Measurements from ENCODE around the gene DDX49. TPM values are rescaled to one million over a fixed set of nuclear protein-coding genes. Genes with fewer than 3 reads are reported as not detected.

Gene DDX49
- polyA plus RNA-seq, 4 donors: 32.5 to 51.4 (median 48.6) TPM

- DNase-seq: no peak
- H3K9me3 ChIP-seq (ENCODE audit: control insufficient read depth in 2 of 2, insufficient read depth in 1 of 2, low read depth in 1 of 2, low read length in 1 of 2): no peaks in the 10 kb centered on the region
- 52 to 65% (median 61%) methylated on average over 15 to 18 of the region's 18 CpGs for WGBS, 3 donors
- no peak overlapping the region for H3K4me3 ChIP-seq (ENCODE audit: low read depth in 1 of 3, low read length in 3 of 3)
- no peak overlapping the region for H3K27ac ChIP-seq (ENCODE audit: low read depth in 1 of 3, low read length in 2 of 3)
- H3K27me3 ChIP-seq (ENCODE audit: control insufficient read depth in 3 of 3, insufficient read depth in 3 of 3, low read length in 3 of 3): peaks cover 7 to 26% (median 22%) of the 10 kb centered on the region in 3 donors
- FAIRE-seq: no peak
- H3K36me3 ChIP-seq (ENCODE audit: control insufficient read depth in 3 of 3, insufficient read depth in 2 of 3, low read depth in 1 of 3, low read length in 3 of 3): peaks cover 0 to 1% (median 0%) of the 10 kb centered on the region in 3 donors
- H3K4me1 ChIP-seq (ENCODE audit: control insufficient read depth in 3 of 3, insufficient read depth in 2 of 3, low read depth in 1 of 3, low read length in 2 of 3): peaks cover 0 to 16% (median 2%) of the 10 kb centered on the region in 3 donors
These were observed 25.8 kb upstream of the DDX49 start for GRCh38 chr19:18893587-18894253.

- Histone ChIP-seq H3K4me3 (ENCODE audit: low read depth in 1 of 3, low read length in 3 of 3) (peak overlapping the region in 1 of 3 donors; percentile 43), H3K27me3 (ENCODE audit: control insufficient read depth in 3 of 3, insufficient read depth in 3 of 3, low read length in 3 of 3) (peaks cover 7 to 26% (median 22%) of the 10 kb centered on the region in 3 donors), H3K36me3 (ENCODE audit: control insufficient read depth in 3 of 3, insufficient read depth in 2 of 3, low read depth in 1 of 3, low read length in 3 of 3) (peaks cover 0 to 9% (median 0%) of the 10 kb centered on the region in 3 donors), H3K27ac (ENCODE audit: low read depth in 1 of 3, low read length in 2 of 3) (peak overlapping the region in 1 of 3 donors; percentile 28), H3K9me3 (ENCODE audit: control insufficient read depth in 2 of 2, insufficient read depth in 1 of 2, low read depth in 1 of 2, low read length in 1 of 2) (no peaks in the 10 kb centered on the region), H3K4me1 (ENCODE audit: control insufficient read depth in 3 of 3, insufficient read depth in 2 of 3, low read depth in 1 of 3, low read length in 2 of 3) (peaks cover 2 to 18% (median 2%) of the 10 kb centered on the region in 3 donors)
- DNase-seq (no peak), FAIRE-seq (no peak)
- WGBS, 3 donors: 7 to 15% (median 13%) methylated on average over 24 to 28 of the region's 28 CpGs
These were observed 25.1 kb upstream of the DDX49 start for GRCh38 chr19:18894254-18895037.

- peaks cover 2 to 16% (median 5%) of the 10 kb centered on the region in 3 donors for H3K36me3 ChIP-seq (ENCODE audit: control insufficient read depth in 3 of 3, insufficient read depth in 2 of 3, low read depth in 1 of 3, low read length in 3 of 3)
- 1% methylated on average over 51 to 72 of the region's 72 CpGs for WGBS, 3 donors
- peaks cover 2 to 18% (median 2%) of the 10 kb centered on the region in 3 donors for H3K4me1 ChIP-seq (ENCODE audit: control insufficient read depth in 3 of 3, insufficient read depth in 2 of 3, low read depth in 1 of 3, low read length in 2 of 3)
- FAIRE-seq (no peak), DNase-seq (peak in 1 of 2 donors; percentile 41)
- peaks cover 7 to 26% (median 22%) of the 10 kb centered on the region in 3 donors for H3K27me3 ChIP-seq (ENCODE audit: control insufficient read depth in 3 of 3, insufficient read depth in 3 of 3, low read length in 3 of 3)
- H3K27ac ChIP-seq (ENCODE audit: low read depth in 1 of 3, low read length in 2 of 3): peak overlapping the region in 1 of 3 donors; percentile 28
- H3K4me3 ChIP-seq (ENCODE audit: low read depth in 1 of 3, low read length in 3 of 3): peak overlapping the region in 2 of 3 donors; percentile 40 to 43
- no peaks in the 10 kb centered on the region for H3K9me3 ChIP-seq (ENCODE audit: control insufficient read depth in 2 of 2, insufficient read depth in 1 of 2, low read depth in 1 of 2, low read length in 1 of 2)
These were observed 24.3 kb upstream of the DDX49 start for GRCh38 chr19:18895038-18895823.

GRCh38 chr19:18895824-18896341, 23.6 kb upstream of the DDX49 start, which contains the start of gene CERS1:
Gene CERS1, minus strand, starts transcription at chr19:18896158. Its CDS starts 86 bp downstream, at chr19:18896072.
- 1 to 3% (median 2%) methylated on average over 17 to 89 of the region's 89 CpGs for WGBS, 3 donors
- no peak for FAIRE-seq
- Histone ChIP-seq H3K4me1 (ENCODE audit: control insufficient read depth in 3 of 3, insufficient read depth in 2 of 3, low read depth in 1 of 3, low read length in 2 of 3) (peaks cover 2 to 18% (median 2%) of the 10 kb centered on the region in 3 donors), H3K4me3 (ENCODE audit: low read depth in 1 of 3, low read length in 3 of 3) (peak within 1 kb of the TSS in 2 of 3 donors; percentile 40 to 43), H3K36me3 (ENCODE audit: control insufficient read depth in 3 of 3, insufficient read depth in 2 of 3, low read depth in 1 of 3, low read length in 3 of 3) (peaks cover 5 to 23% (median 5%) of the 10 kb centered on the region in 3 donors), H3K27me3 (ENCODE audit: control insufficient read depth in 3 of 3, insufficient read depth in 3 of 3, low read length in 3 of 3) (peaks cover 7 to 26% (median 22%) of the 10 kb centered on the region in 3 donors), H3K27ac (ENCODE audit: low read depth in 1 of 3, low read length in 2 of 3) (no peak within 1 kb of the TSS), H3K9me3 (ENCODE audit: control insufficient read depth in 2 of 2, insufficient read depth in 1 of 2, low read depth in 1 of 2, low read length in 1 of 2) (no peaks in the 10 kb centered on the region)
- peak in 1 of 2 donors; percentile 51 for DNase-seq

GRCh38 chr19:18896421-18896841, 23.1 kb upstream of the DDX49 start:
- Histone ChIP-seq H3K4me1 (ENCODE audit: control insufficient read depth in 3 of 3, insufficient read depth in 2 of 3, low read depth in 1 of 3, low read length in 2 of 3) (peaks cover 2 to 18% (median 2%) of the 10 kb centered on the region in 3 donors), H3K9me3 (ENCODE audit: control insufficient read depth in 2 of 2, insufficient read depth in 1 of 2, low read depth in 1 of 2, low read length in 1 of 2) (no peaks in the 10 kb centered on the region), H3K27me3 (ENCODE audit: control insufficient read depth in 3 of 3, insufficient read depth in 3 of 3, low read length in 3 of 3) (peaks cover 7 to 26% (median 22%) of the 10 kb centered on the region in 3 donors), H3K4me3 (ENCODE audit: low read depth in 1 of 3, low read length in 3 of 3) (no peak overlapping the region), H3K27ac (ENCODE audit: low read depth in 1 of 3, low read length in 2 of 3) (no peak overlapping the region), H3K36me3 (ENCODE audit: control insufficient read depth in 3 of 3, insufficient read depth in 2 of 3, low read depth in 1 of 3, low read length in 3 of 3) (peaks cover 5 to 28% (median 5%) of the 10 kb centered on the region in 3 donors)
- DNase-seq (no peak), FAIRE-seq (no peak)
- WGBS, 3 donors: 16 to 20% (median 18%) methylated on average over 22 to 33 of the region's 33 CpGs

GRCh38 chr19:18897094-18898029, 22.2 kb upstream of the DDX49 start:
- Histone ChIP-seq H3K27me3 (ENCODE audit: control insufficient read depth in 3 of 3, insufficient read depth in 3 of 3, low read length in 3 of 3) (peaks cover 7 to 26% (median 22%) of the 10 kb centered on the region in 3 donors), H3K27ac (ENCODE audit: low read depth in 1 of 3, low read length in 2 of 3) (no peak overlapping the region), H3K9me3 (ENCODE audit: control insufficient read depth in 2 of 2, insufficient read depth in 1 of 2, low read depth in 1 of 2, low read length in 1 of 2) (no peaks in the 10 kb centered on the region), H3K36me3 (ENCODE audit: control insufficient read depth in 3 of 3, insufficient read depth in 2 of 3, low read depth in 1 of 3, low read length in 3 of 3) (peaks cover 5 to 30% (median 5%) of the 10 kb centered on the region in 3 donors), H3K4me3 (ENCODE audit: low read depth in 1 of 3, low read length in 3 of 3) (no peak overlapping the region), H3K4me1 (ENCODE audit: control insufficient read depth in 3 of 3, insufficient read depth in 2 of 3, low read depth in 1 of 3, low read length in 2 of 3) (peaks cover 2 to 18% (median 2%) of the 10 kb centered on the region in 3 donors)
- DNase-seq (no peak), FAIRE-seq (no peak)
- 77 to 89% (median 79%) methylated on average over 25 of the region's 25 CpGs for WGBS, 3 donors

- FAIRE-seq: no peak
- Histone ChIP-seq H3K27me3 (ENCODE audit: control insufficient read depth in 3 of 3, insufficient read depth in 3 of 3, low read length in 3 of 3) (peaks cover 7 to 24% (median 22%) of the 10 kb centered on the region in 3 donors), H3K36me3 (ENCODE audit: control insufficient read depth in 3 of 3, insufficient read depth in 2 of 3, low read depth in 1 of 3, low read length in 3 of 3) (peaks cover 7 to 35% (median 10%) of the 10 kb centered on the region in 3 donors), H3K9me3 (ENCODE audit: control insufficient read depth in 2 of 2, insufficient read depth in 1 of 2, low read depth in 1 of 2, low read length in 1 of 2) (no peaks in the 10 kb centered on the region), H3K27ac (ENCODE audit: low read depth in 1 of 3, low read length in 2 of 3) (no peak overlapping the region), H3K4me3 (ENCODE audit: low read depth in 1 of 3, low read length in 3 of 3) (no peak overlapping the region), H3K4me1 (ENCODE audit: control insufficient read depth in 3 of 3, insufficient read depth in 2 of 3, low read depth in 1 of 3, low read length in 2 of 3) (peaks cover 2 to 18% (median 2%) of the 10 kb centered on the region in 3 donors)
- WGBS, 3 donors: 32 to 52% (median 41%) methylated on average over 18 of the region's 18 CpGs
- peak; percentile 44 to 45 for DNase-seq
These were observed 21.4 kb upstream of the DDX49 start for GRCh38 chr19:18898081-18898606.
